ENCODE results near the gene LRRC75B.

LRRC75B gene

GRCh38 chr22:24582056-24582814, 10.6 kb downstream of the LRRC75B start:
- Histone ChIP-seq H3K4me1 (ENCODE audit: control insufficient read depth, insufficient read depth, low read length) (no peaks in the 10 kb centered on the region), H3K9me3 (ENCODE audit: control insufficient read depth, insufficient read depth, low read length) (no peaks in the 10 kb centered on the region), H3K27me3 (ENCODE audit: control insufficient read depth, insufficient read depth, low read length) (no peaks in the 10 kb centered on the region), H3K4me3 (ENCODE audit: low read depth, low read length) (no peak overlapping the region), H3K36me3 (ENCODE audit: control insufficient read depth, insufficient read depth, low read length) (peaks cover 7% of the 10 kb centered on the region), H3K9ac (ENCODE audit: low read depth, low read length) (no peak overlapping the region)

- Histone ChIP-seq H3K4me3 (ENCODE audit: low read depth, low read length) (no peak overlapping the region), H3K36me3 (ENCODE audit: control insufficient read depth, insufficient read depth, low read length) (no peaks in the 10 kb centered on the region), H3K9ac (ENCODE audit: low read depth, low read length) (no peak overlapping the region), H3K27me3 (ENCODE audit: control insufficient read depth, insufficient read depth, low read length) (no peaks in the 10 kb centered on the region), H3K9me3 (ENCODE audit: control insufficient read depth, insufficient read depth, low read length) (no peaks in the 10 kb centered on the region), H3K4me1 (ENCODE audit: control insufficient read depth, insufficient read depth, low read length) (no peaks in the 10 kb centered on the region)
Observed at GRCh38 chr22:24580276-24580675, 12.6 kb downstream of the LRRC75B start.

GRCh38 chr22:24579258-24579601, 13.6 kb downstream of the LRRC75B start:
- no peaks in the 10 kb centered on the region for H3K4me1 ChIP-seq (ENCODE audit: control insufficient read depth, insufficient read depth, low read length)
- no peaks in the 10 kb centered on the region for H3K36me3 ChIP-seq (ENCODE audit: control insufficient read depth, insufficient read depth, low read length)
- no peak overlapping the region for H3K9ac ChIP-seq (ENCODE audit: low read depth, low read length)
- H3K27me3 ChIP-seq (ENCODE audit: control insufficient read depth, insufficient read depth, low read length), result no peaks in the 10 kb centered on the region
- H3K9me3 ChIP-seq (ENCODE audit: control insufficient read depth, insufficient read depth, low read length), result no peaks in the 10 kb centered on the region
- H3K4me3 ChIP-seq (ENCODE audit: low read depth, low read length), result no peak overlapping the region

- Histone ChIP-seq H3K9me3 (ENCODE audit: control insufficient read depth, insufficient read depth, low read length) (no peaks in the 10 kb centered on the region), H3K4me1 (ENCODE audit: control insufficient read depth, insufficient read depth, low read length) (no peaks in the 10 kb centered on the region), H3K4me3 (ENCODE audit: low read depth, low read length) (no peak overlapping the region), H3K9ac (ENCODE audit: low read depth, low read length) (no peak overlapping the region), H3K36me3 (ENCODE audit: control insufficient read depth, insufficient read depth, low read length) (peaks cover under 1% of the 10 kb centered on the region), H3K27me3 (ENCODE audit: control insufficient read depth, insufficient read depth, low read length) (no peaks in the 10 kb centered on the region)
Observed at GRCh38 chr22:24578355-24579257, 14.3 kb downstream of the LRRC75B start.

GRCh38 chr22:24576778-24577177, 16.1 kb downstream of the LRRC75B start:
- Histone ChIP-seq H3K36me3 (ENCODE audit: control insufficient read depth, insufficient read depth, low read length) (peaks cover 8% of the 10 kb centered on the region), H3K4me3 (ENCODE audit: low read depth, low read length) (no peak overlapping the region), H3K27me3 (ENCODE audit: control insufficient read depth, insufficient read depth, low read length) (no peaks in the 10 kb centered on the region), H3K9ac (ENCODE audit: low read depth, low read length) (no peak overlapping the region), H3K4me1 (ENCODE audit: control insufficient read depth, insufficient read depth, low read length) (no peaks in the 10 kb centered on the region), H3K9me3 (ENCODE audit: control insufficient read depth, insufficient read depth, low read length) (no peaks in the 10 kb centered on the region)

GRCh38 chr22:24571266-24571665, 21.6 kb downstream of the LRRC75B start:
- H3K27me3 ChIP-seq (ENCODE audit: control insufficient read depth, insufficient read depth, low read length), result no peaks in the 10 kb centered on the region
- peaks cover 34% of the 10 kb centered on the region for H3K36me3 ChIP-seq (ENCODE audit: control insufficient read depth, insufficient read depth, low read length)
- H3K4me3 ChIP-seq (ENCODE audit: low read depth, low read length), result no peak overlapping the region
- no peak overlapping the region for H3K9ac ChIP-seq (ENCODE audit: low read depth, low read length)
- H3K9me3 ChIP-seq (ENCODE audit: control insufficient read depth, insufficient read depth, low read length), result no peaks in the 10 kb centered on the region
- H3K4me1 ChIP-seq (ENCODE audit: control insufficient read depth, insufficient read depth, low read length), result no peaks in the 10 kb centered on the region

GRCh38 chr22:24567668-24568067, 25.2 kb downstream of the LRRC75B start:
- H3K9ac ChIP-seq (ENCODE audit: low read depth, low read length), result no peak overlapping the region
- no peaks in the 10 kb centered on the region for H3K4me1 ChIP-seq (ENCODE audit: control insufficient read depth, insufficient read depth, low read length)
- no peaks in the 10 kb centered on the region for H3K27me3 ChIP-seq (ENCODE audit: control insufficient read depth, insufficient read depth, low read length)
- no peaks in the 10 kb centered on the region for H3K9me3 ChIP-seq (ENCODE audit: control insufficient read depth, insufficient read depth, low read length)
- H3K36me3 ChIP-seq (ENCODE audit: control insufficient read depth, insufficient read depth, low read length), result peaks cover 30% of the 10 kb centered on the region
- no peak overlapping the region for H3K4me3 ChIP-seq (ENCODE audit: low read depth, low read length)

GRCh38 chr22:24566899-24567511, 25.9 kb downstream of the LRRC75B start:
- Histone ChIP-seq H3K36me3 (ENCODE audit: control insufficient read depth, insufficient read depth, low read length) (peaks cover 28% of the 10 kb centered on the region), H3K4me3 (ENCODE audit: low read depth, low read length) (no peak overlapping the region), H3K4me1 (ENCODE audit: control insufficient read depth, insufficient read depth, low read length) (no peaks in the 10 kb centered on the region), H3K9me3 (ENCODE audit: control insufficient read depth, insufficient read depth, low read length) (no peaks in the 10 kb centered on the region), H3K9ac (ENCODE audit: low read depth, low read length) (peak overlapping the region; percentile 65), H3K27me3 (ENCODE audit: control insufficient read depth, insufficient read depth, low read length) (no peaks in the 10 kb centered on the region)

GRCh38 chr22:24565077-24565476, 27.8 kb downstream of the LRRC75B start:
- Histone ChIP-seq H3K4me1 (ENCODE audit: control insufficient read depth, insufficient read depth, low read length) (no peaks in the 10 kb centered on the region), H3K4me3 (ENCODE audit: low read depth, low read length) (no peak overlapping the region), H3K27me3 (ENCODE audit: control insufficient read depth, insufficient read depth, low read length) (no peaks in the 10 kb centered on the region), H3K9ac (ENCODE audit: low read depth, low read length) (no peak overlapping the region), H3K9me3 (ENCODE audit: control insufficient read depth, insufficient read depth, low read length) (no peaks in the 10 kb centered on the region), H3K36me3 (ENCODE audit: control insufficient read depth, insufficient read depth, low read length) (peaks cover 25% of the 10 kb centered on the region)

GRCh38 chr22:24564376-24565058, 28.4 kb downstream of the LRRC75B start:
- H3K9me3 ChIP-seq (ENCODE audit: control insufficient read depth, insufficient read depth, low read length), result no peaks in the 10 kb centered on the region
- H3K36me3 ChIP-seq (ENCODE audit: control insufficient read depth, insufficient read depth, low read length), result peaks cover 23% of the 10 kb centered on the region
- H3K4me1 ChIP-seq (ENCODE audit: control insufficient read depth, insufficient read depth, low read length), result no peaks in the 10 kb centered on the region
- no peak overlapping the region for H3K4me3 ChIP-seq (ENCODE audit: low read depth, low read length)
- no peak overlapping the region for H3K9ac ChIP-seq (ENCODE audit: low read depth, low read length)
- no peaks in the 10 kb centered on the region for H3K27me3 ChIP-seq (ENCODE audit: control insufficient read depth, insufficient read depth, low read length)

- Histone ChIP-seq H3K9me3 (ENCODE audit: control insufficient read depth, insufficient read depth, low read length) (no peaks in the 10 kb centered on the region), H3K4me1 (ENCODE audit: control insufficient read depth, insufficient read depth, low read length) (no peaks in the 10 kb centered on the region), H3K36me3 (ENCODE audit: control insufficient read depth, insufficient read depth, low read length) (peaks cover 26% of the 10 kb centered on the region), H3K4me3 (ENCODE audit: low read depth, low read length) (no peak overlapping the region), H3K27me3 (ENCODE audit: control insufficient read depth, insufficient read depth, low read length) (no peaks in the 10 kb centered on the region), H3K9ac (ENCODE audit: low read depth, low read length) (no peak overlapping the region)
Observed at GRCh38 chr22:24563246-24563645, 29.6 kb downstream of the LRRC75B start.

Data from iPS-15b (cell line).